Mammary epithelial cell (primary cell): ENCODE measurements around the gene CDC42EP1.

Source experiments
- EZH2 ChIP-seq: IDR thresholded peaks from 2 replicates; pipeline ENCODE4 v1.6.1; 2012; ENCODE audit warnings: low read length, inconsistent platforms, borderline replicate concordance
- TF ChIP-seq, protein P1 (sequence below), 2 donors: IDR thresholded peaks in 1 of 2; conservative IDR thresholded peaks in 1 of 2; 2 replicates each; pipeline ENCODE4 v1.5.1; 2011 to 2012; ENCODE audit warnings: inconsistent platforms in 2 of 2, low read length in 2 of 2, mild to moderate bottlenecking in 2 of 2, control low read depth in 1 of 2, low read depth in 1 of 2; ENCODE audit not compliant: insufficient read depth in 1 of 2; ENCODE audit errors: extremely low read depth in 1 of 2

DNA sequence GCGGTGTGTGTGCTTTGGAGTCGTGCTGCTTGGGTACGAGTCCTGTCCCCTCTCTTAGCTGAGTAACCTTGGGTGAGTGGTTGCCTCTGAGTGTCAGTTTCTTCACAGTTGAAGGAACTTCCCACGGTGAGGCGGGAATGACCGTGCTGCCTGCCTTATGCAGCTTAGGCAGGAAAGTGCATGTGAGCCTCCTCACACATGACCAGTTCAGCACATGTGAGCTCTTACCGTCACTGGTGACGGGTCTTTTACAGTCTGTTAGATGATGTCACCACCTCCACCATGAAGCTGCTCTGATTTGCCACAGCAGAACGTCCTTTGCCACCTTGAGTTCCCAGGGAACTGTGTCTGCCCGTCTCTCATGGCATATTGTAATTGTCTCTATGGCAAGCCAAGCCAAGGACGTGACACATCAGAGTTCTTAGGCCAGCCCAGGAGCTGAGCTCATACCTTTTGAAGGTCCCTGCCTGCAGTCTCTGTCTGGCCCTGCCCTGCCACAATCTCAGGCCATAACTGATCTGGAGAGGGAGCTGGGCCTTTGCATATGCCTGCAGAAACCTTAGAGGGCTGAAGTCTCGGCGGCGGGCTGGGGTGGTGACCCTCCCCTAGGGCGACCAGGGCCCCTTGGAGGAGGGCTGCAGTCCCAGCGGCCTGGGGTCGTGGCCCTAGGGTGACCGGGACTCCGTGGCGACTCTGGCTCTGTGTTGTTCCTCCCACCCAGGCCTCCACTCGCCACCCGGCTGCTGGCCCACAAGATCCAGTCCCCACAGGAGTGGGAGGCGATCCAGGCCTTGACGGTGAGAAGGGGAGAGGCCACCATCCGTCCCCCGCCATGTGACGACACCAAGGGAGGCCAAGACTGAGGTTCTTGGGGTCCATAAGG lies 56.2 kb downstream of the CDC42EP1 start:
- TF ChIP-seq, protein P1, sequence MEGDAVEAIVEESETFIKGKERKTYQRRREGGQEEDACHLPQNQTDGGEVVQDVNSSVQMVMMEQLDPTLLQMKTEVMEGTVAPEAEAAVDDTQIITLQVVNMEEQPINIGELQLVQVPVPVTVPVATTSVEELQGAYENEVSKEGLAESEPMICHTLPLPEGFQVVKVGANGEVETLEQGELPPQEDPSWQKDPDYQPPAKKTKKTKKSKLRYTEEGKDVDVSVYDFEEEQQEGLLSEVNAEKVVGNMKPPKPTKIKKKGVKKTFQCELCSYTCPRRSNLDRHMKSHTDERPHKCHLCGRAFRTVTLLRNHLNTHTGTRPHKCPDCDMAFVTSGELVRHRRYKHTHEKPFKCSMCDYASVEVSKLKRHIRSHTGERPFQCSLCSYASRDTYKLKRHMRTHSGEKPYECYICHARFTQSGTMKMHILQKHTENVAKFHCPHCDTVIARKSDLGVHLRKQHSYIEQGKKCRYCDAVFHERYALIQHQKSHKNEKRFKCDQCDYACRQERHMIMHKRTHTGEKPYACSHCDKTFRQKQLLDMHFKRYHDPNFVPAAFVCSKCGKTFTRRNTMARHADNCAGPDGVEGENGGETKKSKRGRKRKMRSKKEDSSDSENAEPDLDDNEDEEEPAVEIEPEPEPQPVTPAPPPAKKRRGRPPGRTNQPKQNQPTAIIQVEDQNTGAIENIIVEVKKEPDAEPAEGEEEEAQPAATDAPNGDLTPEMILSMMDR (conservative IDR thresholded peaks at IDR 0.05 in 1 of 2, IDR thresholded peaks at IDR 0.05 in 1 of 2; ENCODE audit: extremely low read depth in 1 of 2, insufficient read depth in 1 of 2, low read depth in 1 of 2, low read length in 2 of 2), result no peak
- TF ChIP-seq EZH2, result no peak
